Liver (tissue), 9 donors: ENCODE results near the gene APBA2. TPM values are rescaled to one million over a fixed set of nuclear protein-coding genes. Genes with fewer than 3 reads are reported as not detected.

ENCODE experiments used
- DNase-seq: peaks from one replicate; pipeline ENCODE4 v3.0.0-alpha.2; 2017; ENCODE audit warnings: low spot score
- H3K27ac ChIP-seq, 2 donors: one replicate each; pipeline ENCODE4 v1.7.0; 2013; ENCODE audit warnings: inconsistent platforms in 2 of 2, low read length in 2 of 2, control low read depth in 1 of 2, low read depth in 1 of 2, mild to moderate bottlenecking in 1 of 2
- H3K27me3 ChIP-seq, 4 donors: one replicate each; pipeline versions ENCODE4 v1.6.1 to v1.7.0; 2013; ENCODE audit warnings: low read length in 3 of 4, inconsistent platforms in 1 of 4, mild to moderate bottlenecking in 1 of 4, moderate library complexity in 1 of 4; ENCODE audit not compliant: control insufficient read depth in 4 of 4, insufficient read depth in 4 of 4
- H3K36me3 ChIP-seq, 4 donors: one replicate each; pipeline versions ENCODE4 v1.6.1 to v1.7.0; 2013; ENCODE audit warnings: low read length in 3 of 4, mild to moderate bottlenecking in 3 of 4, low read depth in 1 of 4, moderate library complexity in 1 of 4; ENCODE audit not compliant: control insufficient read depth in 4 of 4, insufficient read depth in 3 of 4
- H3K4me1 ChIP-seq, 4 donors: one replicate each; pipeline versions ENCODE4 v1.6.1 to v1.7.0; 2013; ENCODE audit warnings: low read length in 3 of 4, mild to moderate bottlenecking in 3 of 4, moderate library complexity in 1 of 4; ENCODE audit not compliant: control insufficient read depth in 4 of 4, insufficient read depth in 4 of 4
- H3K4me3 ChIP-seq, 3 donors: one replicate each; pipeline versions ENCODE4 v1.6.1 to v1.7.0; 2013; ENCODE audit warnings: low read length in 3 of 3, control low read depth in 1 of 3, low read depth in 1 of 3, mild to moderate bottlenecking in 1 of 3
- H3K9ac ChIP-seq, 2 donors: one replicate each; pipeline ENCODE4 v1.7.0; 2013; ENCODE audit warnings: low read length in 2 of 2, mild to moderate bottlenecking in 2 of 2, moderate library complexity in 2 of 2, control low read depth in 1 of 2, low read depth in 1 of 2
- H3K9me3 ChIP-seq, 4 donors: one replicate each; pipeline versions ENCODE4 v1.6.1 to v1.7.0; 2013; ENCODE audit warnings: low read length in 3 of 4; ENCODE audit not compliant: control insufficient read depth in 4 of 4
- ATF3 ChIP-seq: IDR thresholded peaks from 2 replicates; pipeline ENCODE4 v1.6.1; 2016; ENCODE audit warnings: antibody characterized with exemption
- CTCF ChIP-seq: fragments of 150-350 bp; IDR thresholded peaks from 2 replicates; pipeline ENCODE4 v1.5.1; 2017; ENCODE audit warnings: improper control_type of control experiment, low read depth, low read length; ENCODE audit not compliant: missing input control
- EGR1 ChIP-seq, 2 donors: IDR thresholded peaks; 2 replicates each; pipeline ENCODE4 v1.6.1; 2016 to 2018; ENCODE audit warnings: antibody characterized with exemption in 2 of 2, low read depth in 2 of 2
- FOXA1 ChIP-seq: IDR thresholded peaks from 2 replicates; pipeline ENCODE4 v1.6.1; 2016; ENCODE audit warnings: antibody characterized with exemption
- FOXA2 ChIP-seq: IDR thresholded peaks from 2 replicates; pipeline ENCODE4 v1.6.1; 2016; ENCODE audit warnings: antibody characterized with exemption
- GABPA ChIP-seq, 2 donors: IDR thresholded peaks in 1 of 2; conservative IDR thresholded peaks in 1 of 2; 2 replicates each; pipeline ENCODE4 v1.6.1; 2016; ENCODE audit warnings: antibody characterized with exemption in 2 of 2, mild to moderate bottlenecking in 1 of 2, moderate library complexity in 1 of 2
- HNF4A ChIP-seq, 2 donors: conservative IDR thresholded peaks; 2 replicates each; pipeline ENCODE4 v1.6.1; 2016; ENCODE audit warnings: antibody characterized with exemption in 2 of 2, mild to moderate bottlenecking in 2 of 2
- HNF4G ChIP-seq: IDR thresholded peaks from 2 replicates; pipeline ENCODE4 v1.6.1; 2016; ENCODE audit warnings: antibody characterized with exemption
- JUND ChIP-seq, 2 donors: IDR thresholded peaks; 2 replicates each; pipeline ENCODE4 v1.6.1; 2016; ENCODE audit warnings: antibody characterized with exemption in 2 of 2
- MAX ChIP-seq: IDR thresholded peaks from 2 replicates; pipeline ENCODE4 v1.6.1; 2016; ENCODE audit warnings: antibody characterized with exemption
- NR2F2 ChIP-seq: IDR thresholded peaks from 2 replicates; pipeline ENCODE4 v1.6.1; 2016; ENCODE audit warnings: antibody characterized with exemption
- RAD21 ChIP-seq, 2 donors: IDR thresholded peaks; 2 replicates each; pipeline ENCODE4 v1.6.1; 2016; ENCODE audit warnings: antibody characterized with exemption in 2 of 2, mild to moderate bottlenecking in 2 of 2
- REST ChIP-seq: IDR thresholded peaks from 2 replicates; pipeline ENCODE4 v1.6.1; 2016; ENCODE audit warnings: antibody characterized with exemption, mild to moderate bottlenecking
- RXRA ChIP-seq, 2 donors: IDR thresholded peaks; 2 replicates each; pipeline ENCODE4 v1.6.1; 2017 to 2018; ENCODE audit warnings: antibody characterized with exemption in 2 of 2, mild to moderate bottlenecking in 1 of 2
- SP1 ChIP-seq: IDR thresholded peaks from 2 replicates; pipeline ENCODE4 v1.6.1; 2018; ENCODE audit warnings: antibody characterized with exemption, mild to moderate bottlenecking
- YY1 ChIP-seq: IDR thresholded peaks from 2 replicates; pipeline ENCODE4 v1.6.1; 2016; ENCODE audit warnings: antibody characterized with exemption, mild to moderate bottlenecking
- ZBTB33 ChIP-seq: IDR thresholded peaks from 2 replicates; pipeline ENCODE4 v1.6.1; 2016; ENCODE audit warnings: antibody characterized with exemption
- whole genome bisulfite sequencing: extraction: QIAGEN DNeasy Blood & Tissue Kit; methylation state at CpG from one replicate; pipeline ENCODE4 v1.1.7; 2013; 5-methylcytosine and 5-hydroxymethylcytosine counted together
- polyA plus RNA-seq, 2 donors: library from polyadenylated mRNA; stranded (reverse) in 1 of 2; unstranded in 1 of 2; fragments of 200-250 nt in 1 of 2; fragments of >200 nt in 1 of 2; fragmentation: Nextera tagmentation in 1 of 2; extraction: Ambion mirVana in 1 of 2; gene quantifications; one replicate each; pipeline versions ENCODE4 v1.2.1 to v1.2.3, GENCODE V29; 2013 to 2015
- total RNA-seq, 2 donors: library from RNA; depleted of rRNA; stranded (reverse); fragments of >200 nt; gene quantifications; one replicate each; pipeline ENCODE4 v1.2.3, GENCODE V29; 2014
- donor health status: healthy.
- donor health status: healthy.
- donor health status: healthy.
- donor health status: healthy.
- donor health status: healthy.

The APBA2 gene
- total and polyA plus RNA-seq, 4 donors: 0.38 to 2.9 (median 1.7) TPM

- no peak overlapping the region for H3K27ac ChIP-seq
- WGBS: 89% methylated on average over 4 of the region's 4 CpGs
- no peak overlapping the region for H3K9ac ChIP-seq
- no peak overlapping the region for H3K4me3 ChIP-seq
- TF ChIP-seq CTCF: no peak
- no peak for TF ChIP-seq YY1
- TF ChIP-seq HNF4A (conservative IDR thresholded peaks at IDR 0.05): no peak
- no peak for TF ChIP-seq FOXA1
- no peak for TF ChIP-seq GABPA (IDR thresholded peaks at IDR 0.05 in 1 of 2, conservative IDR thresholded peaks at IDR 0.05 in 1 of 2)
- TF ChIP-seq SP1: no peak
- DNase-seq: no peak
- no peaks in the 10 kb centered on the region for H3K36me3 ChIP-seq
- H3K9me3 ChIP-seq: no peaks in the 10 kb centered on the region
- H3K27me3 ChIP-seq: no peaks in the 10 kb centered on the region
- no peaks in the 10 kb centered on the region for H3K4me1 ChIP-seq
Observed at GRCh38 chr15:29106116-29106515, 220.3 kb downstream of the APBA2 start.

GRCh38 chr15:29106551-29107290 is 220.9 kb downstream of the APBA2 start:
- Histone ChIP-seq H3K27me3 (no peaks in the 10 kb centered on the region), H3K4me3 (no peak overlapping the region), H3K4me1 (no peaks in the 10 kb centered on the region), H3K27ac (no peak overlapping the region), H3K9ac (no peak overlapping the region), H3K9me3 (no peaks in the 10 kb centered on the region), H3K36me3 (no peaks in the 10 kb centered on the region)
- DNase-seq: no peak
- 88% methylated on average over 21 of the region's 21 CpGs for WGBS
- no peak for TF ChIP-seq HNF4G

GRCh38 chr15:29107291-29107890 is 221.6 kb downstream of the APBA2 start:
- no peak for TF ChIP-seq JUND (IDR thresholded peaks at IDR 0.05)
- TF ChIP-seq EGR1 (IDR thresholded peaks at IDR 0.05; ENCODE audit: low read depth in 2 of 2): no peak
- TF ChIP-seq RXRA (IDR thresholded peaks at IDR 0.05): no peak
- TF ChIP-seq SP1: no peak
- TF ChIP-seq RAD21 (IDR thresholded peaks at IDR 0.05): no peak
- no peak for TF ChIP-seq REST
- no peak for TF ChIP-seq FOXA2
- TF ChIP-seq ZBTB33: no peak
- TF ChIP-seq HNF4A (conservative IDR thresholded peaks at IDR 0.05): no peak
- TF ChIP-seq NR2F2: no peak
- no peak for TF ChIP-seq GABPA (IDR thresholded peaks at IDR 0.05 in 1 of 2, conservative IDR thresholded peaks at IDR 0.05 in 1 of 2)
- TF ChIP-seq MAX: no peak
- TF ChIP-seq ATF3: no peak
- 87% methylated on average over 19 of the region's 19 CpGs for WGBS

More at GRCh38 chr15:29107291-29107890, 221.6 kb downstream of the APBA2 start:
- no peak overlapping the region for H3K4me3 ChIP-seq
- no peaks in the 10 kb centered on the region for H3K4me1 ChIP-seq
- H3K27me3 ChIP-seq: no peaks in the 10 kb centered on the region
- no peaks in the 10 kb centered on the region for H3K36me3 ChIP-seq
- no peak for DNase-seq
- H3K27ac ChIP-seq: no peak overlapping the region
- H3K9me3 ChIP-seq: no peaks in the 10 kb centered on the region
- no peak overlapping the region for H3K9ac ChIP-seq
